Spleen (tissue), 7 donors: Measurements from ENCODE around the gene EFL1.

Experiments
- CTCF ChIP-seq, 11 experiments: fragments of 200-600 bp in 7 of 11; fragments of 450-650 bp in 4 of 11; sonication (generic) in 4 of 11; IDR thresholded peaks in 8 of 11; conservative IDR thresholded peaks in 3 of 11; 1 replicate in 7 of 11; 2 replicates in 4 of 11; pipeline versions ENCODE4 v1.4.0 to v1.8.0; 2016 to 2021; ENCODE audit warnings: antibody characterized with exemption in 11 of 11, inconsistent platforms in 4 of 11, mild to moderate bottlenecking in 1 of 11
- POLR2A ChIP-seq, 3 donors: fragments of 450-650 bp; IDR thresholded peaks; one replicate each; pipeline ENCODE4 v1.5.1; 2017; ENCODE audit warnings: antibody characterized with exemption in 3 of 3, mild to moderate bottlenecking in 1 of 3
- POLR2AphosphoS5 ChIP-seq, 3 donors: sonication (generic); formaldehyde crosslinking; IDR thresholded peaks; one replicate each; pipeline ENCODE4 v1.5.1; 2017; ENCODE audit warnings: antibody characterized with exemption in 3 of 3
- donor health status: DM: no; HTN: no; CAD: no; lungs with moderate emphysema.
- donor health status: DM: no; HTN: no; CAD: no.
- donor health status: DM: no; HTN: no; CAD: no.

GRCh38 chr15:82298520-82298919 is 36.0 kb upstream of the EFL1 start:
- no peak for TF ChIP-seq POLR2A (IDR thresholded peaks at IDR 0.05)
- TF ChIP-seq CTCF (IDR thresholded peaks at IDR 0.05 in 8 of 11, conservative IDR thresholded peaks at IDR 0.05 in 3 of 11), result no peak
- peak in 1 of 3 donors; percentile 62 for TF ChIP-seq POLR2AphosphoS5 (IDR thresholded peaks at IDR 0.05)
